ENCODE data around the gene MACF1. TPM values are rescaled to one million over a fixed set of nuclear protein-coding genes. Genes with fewer than 3 reads are reported as not detected.
"Not testable (repeated sequence)": the region's sequence is repeated elsewhere in the genome, so short reads cannot be mapped to it uniquely, and the experiment has no call there.

The MACF1 gene
- polyA plus RNA-seq, 1 of the 3 experiments (the other 2 are of a cell fraction) = 37.6 TPM

GRCh38 chr1:39205781-39206464 is 1.4 kb downstream of the MACF1 start:
- peaks cover 94% of the 10 kb centered on the region for H3K79me2 ChIP-seq (ENCODE audit: insufficient read depth)

GRCh38 chr1:39208360-39208759 is 3.9 kb downstream of the MACF1 start:
- 95% methylated on average over 12 of the region's 12 CpGs for WGBS (ENCODE audit: low lambda C conversion rate)
- Histone ChIP-seq H3K4me1 (ENCODE audit: control insufficient read depth in 1 of 2, insufficient read depth in 2 of 2, low read depth in 1 of 2, low read length in 1 of 2) (peaks cover 10 to 14% of the 10 kb centered on the region in 2 experiments; a peak in 2 of 4 replicates), H3K36me3 (replicated peaks in 1 of 2; ENCODE audit: control insufficient read depth in 1 of 2, insufficient read depth in 2 of 2, low read length in 1 of 2) (peaks cover 0 to 14% of the 10 kb centered on the region in 2 experiments), H3K79me2 (ENCODE audit: insufficient read depth) (peaks cover 91% of the 10 kb centered on the region), H3F3A (replicated peaks; ENCODE audit: insufficient read depth) (peaks cover 65% of the 10 kb centered on the region)
- H3K27me3 ChIP-seq (ENCODE audit: insufficient read depth); DNase-seq; H3K4me3 ChIP-seq (ENCODE audit: low read depth in 2 of 2, low read length in 1 of 2); H3K9me3 ChIP-seq; H4K20me1 ChIP-seq (ENCODE audit: insufficient read depth); H3K4me2 ChIP-seq; H3K27ac ChIP-seq (ENCODE audit: low read depth in 2 of 2, low read length in 1 of 2); H3K9ac ChIP-seq; H3K9me2 ChIP-seq; POLR2A ChIA-PET; H2AFZ ChIP-seq (ENCODE audit: low read depth): not testable (repeated sequence)
- CTCF ChIA-PET = interaction anchor here (1.0 to 2.3 kb wide), 2 partner anchors 16 to 18 kb away, joined by 3 to 11 read pairs; no protein-coding TSS in a partner anchor

More at GRCh38 chr1:39205781-39206464, 1.4 kb downstream of the MACF1 start:
- peak overlapping the region; percentile 84 for H3K9ac ChIP-seq
- peaks cover 0 to 14% of the 10 kb centered on the region in 2 experiments for H3K36me3 ChIP-seq (replicated peaks in 1 of 2; ENCODE audit: control insufficient read depth in 1 of 2, insufficient read depth in 2 of 2, low read length in 1 of 2)
- H2AFZ ChIP-seq (ENCODE audit: low read depth) = no peak overlapping the region
- no peaks in the 10 kb centered on the region for H4K20me1 ChIP-seq (ENCODE audit: insufficient read depth)
- TF ChIP-seq ZBTB33 (IDR thresholded peaks at IDR 0.05; ENCODE audit: borderline replicate concordance, low read depth) (no peak), TEAD4 (IDR thresholded peaks at IDR 0.05; ENCODE audit: borderline replicate concordance, insufficient read depth) (no peak), RCOR1 (IDR thresholded peaks at IDR 0.05; ENCODE audit: low read length) (no peak), MAX (IDR thresholded peaks at IDR 0.05; ENCODE audit: low read depth) (no peak), EZH2phosphoT487 (IDR thresholded peaks at IDR 0.05; ENCODE audit: borderline replicate concordance, low read depth) (no peak), IRF3 (IDR thresholded peaks at IDR 0.05; ENCODE audit: low read depth, low read length) (no peak), TAF1 (IDR thresholded peaks at IDR 0.05; ENCODE audit: borderline replicate concordance, low read depth, low read length) (no peak), SMC3 (IDR thresholded peaks at IDR 0.05; ENCODE audit: low read depth, low read length) (no peak), NRF1 (IDR thresholded peaks at IDR 0.05; ENCODE audit: low read depth, low read length) (no peak), MXI1 (IDR thresholded peaks at IDR 0.05; ENCODE audit: low read depth, low read length) (no peak), GATA2 (CRISPR knock-in tag; IDR thresholded peaks at IDR 0.05) (no peak), TCF12 (IDR thresholded peaks at IDR 0.05) (no peak), MEF2A (IDR thresholded peaks at IDR 0.05; ENCODE audit: borderline replicate concordance, low read depth) (no peak), USF1 (IDR thresholded peaks at IDR 0.05; ENCODE audit: borderline replicate concordance, low read depth) (no peak), JUND (IDR thresholded peaks at IDR 0.05) (no peak), CTCF (IDR thresholded peaks at IDR 0.05) (no peak)
- H3F3A ChIP-seq (replicated peaks; ENCODE audit: insufficient read depth) = peaks cover 53% of the 10 kb centered on the region
- H3K4me3 ChIP-seq (ENCODE audit: low read depth in 2 of 2, low read length in 1 of 2) = peak overlapping the region; percentile 41 to 70; a peak in 3 of 4 replicates
- ChIA-PET CTCF (interaction anchor here (1.0 to 4.1 kb wide), 4 partner anchors 14 to 77 kb away, joined by 3 to 30 read pairs (median 6); no protein-coding TSS in a partner anchor), POLR2A (interaction anchor here (0.6 kb wide), 1 partner anchor 8 kb away, joined by 3 read pairs; no protein-coding TSS in a partner anchor)
- no peaks in the 10 kb centered on the region for H3K27me3 ChIP-seq (ENCODE audit: insufficient read depth)
- H3K4me2 ChIP-seq = peak overlapping the region; percentile 80
- no peak for DNase-seq
- H3K9me2 ChIP-seq = no peaks in the 10 kb centered on the region
- H3K4me1 ChIP-seq (ENCODE audit: control insufficient read depth in 1 of 2, insufficient read depth in 2 of 2, low read depth in 1 of 2, low read length in 1 of 2) = peaks cover 3 to 10% of the 10 kb centered on the region in 2 experiments; a peak in 2 of 4 replicates
- H3K9me3 ChIP-seq = no peaks in the 10 kb centered on the region
- 34% methylated on average over 3 of the region's 3 CpGs for WGBS (ENCODE audit: low lambda C conversion rate)
- peak overlapping the region; percentile 72 to 97 for H3K27ac ChIP-seq (ENCODE audit: low read depth in 2 of 2, low read length in 1 of 2)

Data from SK-N-SH (cell line).